ELR (cell line): ENCODE measurements around the gene PTPRD.
"Not testable (repeated sequence)": the region's sequence is repeated elsewhere in the genome, so short reads cannot be mapped to it uniquely, and the experiment has no call there.

Experiments
- DNase-seq: peaks from one replicate; pipeline ENCODE4 v3.0.0-alpha.2; 2015; ENCODE audit warnings: low read depth

PTPRD gene

GRCh38 chr9:9310743-9311142, 1302.1 kb downstream of the PTPRD start:
- not testable (repeated sequence) for DNase-seq

DNA sequence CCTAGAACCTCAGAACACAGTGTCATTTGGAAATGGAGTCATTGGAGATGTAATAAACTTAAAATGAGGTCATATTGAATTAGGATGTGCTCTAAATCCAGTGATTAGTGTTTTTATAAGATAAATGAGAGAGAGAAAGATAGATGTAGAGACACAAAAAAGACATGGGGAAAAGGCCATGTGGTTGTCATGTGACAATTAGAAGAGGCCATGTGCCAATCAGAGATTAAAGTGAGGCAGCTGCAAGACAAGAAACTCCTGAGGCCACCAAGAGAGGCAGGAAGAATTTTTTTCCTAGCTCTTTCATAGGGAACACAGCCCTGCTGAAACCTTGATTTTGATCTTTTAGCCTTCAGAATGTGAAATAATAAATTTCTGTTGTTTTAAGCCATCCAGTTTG, 1307.2 kb downstream of the PTPRD start:
- no peak for DNase-seq

- no peak for DNase-seq
Measured at GRCh38 chr9:9299134-9299533, 1313.7 kb downstream of the PTPRD start.

GRCh38 chr9:9286001-9286400, 1326.8 kb downstream of the PTPRD start:
- no peak for DNase-seq

DNA sequence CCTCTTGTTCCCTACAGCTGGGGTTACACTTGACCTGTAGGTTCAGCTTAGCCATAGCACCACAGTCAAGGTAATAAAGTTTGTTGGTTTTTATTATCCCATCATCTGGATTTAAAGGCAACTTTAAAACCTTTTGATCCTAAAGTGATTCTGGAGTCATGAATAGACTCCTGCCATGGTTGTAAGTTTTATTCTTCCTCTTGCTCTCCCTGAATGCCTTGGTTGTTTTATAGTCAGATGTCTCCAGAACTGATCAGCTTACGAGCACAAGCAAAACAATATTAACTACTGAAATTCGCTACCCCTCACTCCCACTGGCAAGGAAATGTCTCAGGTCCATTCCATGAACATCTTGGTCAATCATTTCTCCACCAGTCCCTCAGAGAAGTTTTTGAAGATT, 1328.6 kb downstream of the PTPRD start:
- DNase-seq = no peak

DNA sequence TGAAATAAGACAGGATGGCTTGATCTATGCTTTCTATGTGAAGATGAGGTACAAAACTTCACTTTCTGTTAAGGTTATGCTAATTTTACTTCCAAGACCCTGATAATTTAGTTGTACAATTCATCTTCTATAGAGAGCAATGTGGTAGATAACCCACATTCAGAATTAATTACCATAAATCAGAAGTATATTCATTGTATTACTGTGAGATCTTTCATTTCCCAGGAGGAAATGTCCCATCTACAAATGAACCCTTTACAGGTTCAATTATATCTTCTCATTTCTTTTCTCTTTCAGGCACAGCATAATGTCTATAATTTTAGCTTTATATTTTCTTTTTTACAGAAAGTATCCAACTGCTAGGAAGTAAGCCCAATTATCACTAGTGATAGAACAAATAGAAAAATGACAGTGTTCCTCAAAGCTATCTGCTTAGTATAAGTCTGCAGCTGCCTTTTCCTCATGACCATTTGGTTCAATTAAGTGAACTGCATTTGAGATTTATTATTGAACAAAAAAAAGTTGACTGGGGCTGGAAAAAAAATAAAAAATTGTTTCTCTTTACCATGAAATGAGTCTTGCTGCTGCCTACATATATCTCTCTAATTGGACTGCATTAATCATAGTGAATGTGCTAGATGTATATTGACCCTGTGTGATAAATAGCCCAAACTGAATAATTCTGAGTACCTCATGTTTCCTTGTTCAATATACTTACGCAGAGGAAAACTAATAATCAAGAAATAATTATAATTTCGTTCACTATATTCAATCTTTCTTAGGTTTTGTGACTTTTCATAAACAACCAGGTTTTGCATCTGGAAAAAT, 1329.4 kb downstream of the PTPRD start:
- DNase-seq = no peak

- DNase-seq = no peak
Measured at GRCh38 chr9:9275601-9276000, 1337.2 kb downstream of the PTPRD start.

DNA sequence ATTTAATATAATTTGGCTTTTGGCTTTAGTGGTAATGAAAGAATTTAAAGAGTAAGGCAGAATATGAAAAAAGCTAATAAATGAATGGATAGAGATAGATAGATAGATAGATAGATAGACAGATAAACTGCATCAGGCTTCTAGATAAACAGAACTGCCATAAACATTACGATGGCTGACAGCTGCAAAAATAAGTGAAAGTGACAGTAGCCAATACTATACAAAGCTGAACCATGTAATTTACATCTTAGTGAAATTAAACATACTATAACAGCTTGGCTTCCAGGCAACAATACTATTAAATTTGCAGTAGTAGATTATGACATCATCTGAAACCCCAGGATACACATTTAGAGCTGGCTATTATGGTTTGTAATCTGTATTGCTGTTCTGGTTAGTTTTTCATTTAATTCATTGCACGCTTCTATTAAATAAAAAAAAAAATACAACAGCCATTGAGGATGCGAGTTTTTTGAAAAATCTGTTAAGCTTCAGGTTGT, 1354.8 kb downstream of the PTPRD start:
- no peak for DNase-seq

GRCh38 chr9:9246726-9247125, 1366.1 kb downstream of the PTPRD start:
- no peak for DNase-seq

- DNase-seq = no peak
Measured at GRCh38 chr9:9231946-9232345, 1380.9 kb downstream of the PTPRD start.

- DNase-seq = no peak
Measured at GRCh38 chr9:9229269-9229668, 1383.5 kb downstream of the PTPRD start.

DNA sequence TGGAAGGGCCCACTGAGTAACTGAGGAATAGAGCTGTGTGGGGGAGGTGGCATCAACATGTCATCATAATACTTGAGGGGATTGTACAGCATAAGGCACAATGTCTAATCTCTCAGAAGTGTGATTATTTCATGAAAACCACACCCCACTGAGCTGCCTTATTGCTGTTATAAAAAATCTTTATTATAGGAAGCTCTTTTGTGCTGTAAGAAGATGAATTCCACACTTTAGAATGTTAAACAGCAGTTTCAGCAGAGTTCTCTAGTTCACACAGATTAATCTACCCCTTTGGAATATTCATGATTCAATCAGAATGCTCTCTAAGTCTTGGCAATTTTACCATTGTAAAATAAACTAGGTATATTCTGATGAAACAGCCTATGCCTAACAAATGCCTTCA, 1389.6 kb downstream of the PTPRD start:
- no peak for DNase-seq

GRCh38 chr9:9222730-9223129, 1390.1 kb downstream of the PTPRD start:
- DNase-seq = no peak

DNA sequence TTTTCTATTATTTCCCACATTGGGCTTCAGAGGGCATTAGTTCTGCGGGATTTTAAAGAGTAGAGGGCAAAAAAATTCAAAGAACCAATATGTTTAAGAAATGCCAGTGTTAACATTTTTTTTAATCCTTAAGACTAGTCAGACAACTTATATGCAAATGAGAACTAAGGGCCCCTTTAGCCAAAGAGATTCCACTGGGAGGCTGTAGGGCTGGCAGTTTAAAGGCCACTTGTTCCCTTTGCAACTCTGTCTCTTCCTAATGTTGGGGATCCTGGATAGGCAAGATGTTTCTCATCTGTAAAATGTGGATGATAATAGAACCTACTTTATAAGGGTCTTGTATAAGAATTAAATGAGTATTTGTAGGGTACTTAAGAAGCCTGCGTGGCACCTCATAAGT, 1395.9 kb downstream of the PTPRD start:
- no peak for DNase-seq

- DNase-seq = no peak
Measured at GRCh38 chr9:9215050-9215449, 1397.8 kb downstream of the PTPRD start.

DNA sequence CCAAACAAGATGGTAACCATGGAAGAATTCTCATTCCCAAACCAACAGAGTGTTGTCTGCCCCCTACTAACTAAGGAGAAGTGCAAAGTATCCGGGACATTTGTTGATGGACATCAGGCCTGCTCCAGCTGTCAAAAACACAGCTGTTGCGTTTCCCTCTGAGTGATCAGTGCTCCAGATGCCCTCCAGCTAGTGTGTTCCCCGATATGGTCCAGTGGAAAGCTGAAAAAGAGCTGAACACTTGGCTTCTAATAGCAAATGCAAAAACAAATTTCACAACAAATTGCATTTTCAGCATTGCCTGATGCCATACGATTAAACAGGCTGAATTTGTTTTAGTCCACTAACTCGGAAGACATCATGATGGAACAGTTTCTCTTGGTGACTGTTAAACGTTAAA, 1398.7 kb downstream of the PTPRD start:
- no peak for DNase-seq

GRCh38 chr9:9212963-9213362, 1399.8 kb downstream of the PTPRD start:
- DNase-seq = no peak

GRCh38 chr9:9202276-9202675, 1410.5 kb downstream of the PTPRD start:
- no peak for DNase-seq

DNA sequence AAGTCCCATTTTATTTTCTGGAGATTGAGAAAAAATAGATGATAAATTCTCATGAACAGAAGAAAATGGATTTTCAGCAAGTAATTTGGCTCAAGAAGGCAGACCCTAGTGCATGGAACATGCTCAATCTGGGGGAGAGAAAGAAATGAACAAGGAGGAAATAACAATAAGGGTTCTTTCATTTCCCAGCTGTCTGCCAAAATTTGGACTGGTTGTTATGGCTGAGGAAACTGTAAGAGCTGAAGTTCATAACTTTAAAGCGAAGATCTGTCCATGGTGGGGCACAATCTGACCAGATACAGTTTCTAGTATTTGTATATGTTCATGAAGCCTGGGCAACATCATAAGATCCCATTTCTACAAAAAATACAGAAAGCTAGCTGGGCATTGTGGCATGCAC, 1426.7 kb downstream of the PTPRD start:
- no peak for DNase-seq

DNA sequence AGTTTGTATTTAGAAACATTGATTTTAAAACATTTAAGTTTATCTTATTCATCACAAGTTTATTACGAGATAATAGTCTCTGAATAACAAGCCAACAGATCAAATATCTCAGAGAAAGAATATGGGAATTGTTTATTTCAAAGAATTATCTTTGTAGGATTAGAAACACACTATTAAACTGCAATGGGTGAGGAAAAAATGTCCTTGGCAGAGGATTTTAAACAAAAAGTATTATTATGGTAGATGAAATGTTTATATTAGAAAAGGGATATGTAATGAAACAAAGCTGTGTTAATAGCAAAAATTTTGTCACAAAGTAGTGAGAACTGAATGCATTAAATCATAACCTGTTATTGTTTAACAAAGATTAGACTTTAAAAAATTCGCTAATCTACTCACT, 1430.4 kb downstream of the PTPRD start:
- DNase-seq = no peak

DNA sequence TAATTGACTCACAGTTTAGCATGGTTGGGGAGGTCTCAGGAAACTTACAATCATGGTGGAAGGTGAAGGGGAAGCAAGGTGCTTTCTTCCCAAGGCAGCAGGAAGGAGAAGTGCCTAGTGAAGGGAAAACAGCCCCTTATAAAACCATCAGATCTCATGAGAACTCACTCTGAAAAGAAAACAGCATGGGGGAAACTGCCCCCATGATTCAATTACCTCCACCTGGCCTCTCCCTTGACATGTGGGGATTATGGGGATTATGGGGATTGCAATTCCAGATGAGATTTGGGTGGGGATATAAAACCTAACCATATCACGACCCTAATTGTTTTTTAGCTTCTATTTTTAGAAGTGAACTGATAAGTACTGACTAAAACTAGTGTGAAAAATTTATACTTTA, 1435.7 kb downstream of the PTPRD start:
- no peak for DNase-seq

GRCh38 chr9:9174358-9174757, 1438.4 kb downstream of the PTPRD start:
- DNase-seq = no peak

- no peak for DNase-seq
Measured at GRCh38 chr9:9173264-9173663, 1439.5 kb downstream of the PTPRD start.
